HCT116 (cell line): ENCODE measurements around the gene FBN1. TPM values are rescaled to one million over a fixed set of nuclear protein-coding genes. Genes with fewer than 3 reads are reported as not detected.

Experiments
- ATAC-seq: fragments of 200-7000 bp; cut with Tn5 transposase; 2 replicates; pipeline ENCODE4 v1.9.1; 2020; ENCODE audit warnings: mild to moderate bottlenecking, moderate library complexity
- BruUV-seq: library from RNA; stranded (reverse); fragments of 400-500 nt; replicated peaks from 2 replicates; lab custom pipeline; 2021; lab: Mats Ljungman, UMichigan
- CTCF ChIA-PET: fragments of 300-600 bp; sonication (Branson Sonifier 250); formaldehyde crosslinking; loops from one replicate; lab custom pipeline; 2021; ENCODE audit warnings: antibody characterized with exemption; lab: Charles Lee
- POLR2A ChIA-PET: fragments of 300-600, 350-600 bp; sonication (Branson Sonifier 250); formaldehyde crosslinking; loops from one replicate; lab custom pipeline; 2021; ENCODE audit warnings: antibody characterized with exemption; lab: Charles Lee
- RAD21 ChIA-PET, 2 experiments: fragments of 300-600 bp; sonication (Branson Sonifier 250); formaldehyde crosslinking; loops; one replicate each; lab custom pipeline; 2023; ENCODE audit warnings: low total read pairs in 2 of 2; ENCODE audit not compliant: uncharacterized antibody in 2 of 2, unreplicated experiment in 2 of 2, low non-redundant PET in 1 of 2; lab: Charles Lee
- DNase-seq: peaks from one replicate; pipeline ENCODE4 v3.0.0-alpha.2; 2010; ENCODE audit warnings: low read depth, low spot score
- H2AFZ ChIP-seq: fragments of 200-600 bp; shearing (Covaris generic), sonication (generic); 2 replicates; pipeline ENCODE4 v1.6.1; 2017; ENCODE audit warnings: low read depth, mixed run types, mixed read lengths, antibody characterized with exemption, low read length; ENCODE audit not compliant: poor library complexity, severe bottlenecking
- H3K27ac ChIP-seq: 2 replicates; pipeline ENCODE4 v1.5.1; 2012; ENCODE audit warnings: low read depth, low read length
- H3K27me3 ChIP-seq: fragments of 200-600 bp; sonication (generic); 2 replicates; pipeline ENCODE4 v1.6.1; 2016; ENCODE audit warnings: mixed run types, low read length, mixed read lengths; ENCODE audit not compliant: insufficient read depth
- H3K36me3 ChIP-seq, 2 experiments: fragments of 200-500 bp in 1 of 2; fragments of 200-600 bp in 1 of 2; sonication (Bioruptor generic) in 1 of 2; sonication (generic) in 1 of 2; 2 replicates each; pipeline versions ENCODE4 v1.5.1 to v1.6.1; 2014 to 2016; ENCODE audit warnings: low read length in 2 of 2, inconsistent platforms in 1 of 2, mixed read lengths in 1 of 2, mixed run types in 1 of 2; ENCODE audit not compliant: insufficient read depth in 2 of 2, control insufficient read depth in 1 of 2
- H3K4me1 ChIP-seq, 2 experiments: fragments of 200-600 bp in 1 of 2; sonication (generic) in 1 of 2; 2 replicates each; pipeline versions ENCODE4 v1.5.1 to v1.6.1; 2012 to 2017; ENCODE audit warnings: low read length in 2 of 2, inconsistent platforms in 1 of 2, mild to moderate bottlenecking in 1 of 2, mixed read lengths in 1 of 2, mixed run types in 1 of 2, moderate library complexity in 1 of 2; ENCODE audit not compliant: insufficient read depth in 2 of 2, control insufficient read depth in 1 of 2
- H3K4me2 ChIP-seq: fragments of 200-600 bp; sonication (generic); 2 replicates; pipeline ENCODE4 v1.6.1; 2017; ENCODE audit warnings: mixed run types, low read length, mixed read lengths
- H3K4me3 ChIP-seq, 2 experiments: fragments of 200-600 bp in 1 of 2; sonication (generic) in 1 of 2; replicated peaks in 1 of 2; 2 replicates each; pipeline ENCODE4 v1.5.1; 2011 to 2016; ENCODE audit warnings: low read length in 2 of 2, control low read depth in 1 of 2, low read depth in 1 of 2, mild to moderate bottlenecking in 1 of 2, mixed read lengths in 1 of 2, mixed run types in 1 of 2
- H3K79me2 ChIP-seq: fragments of 200-600 bp; sonication (generic); 2 replicates; pipeline ENCODE4 v1.6.1; 2017; ENCODE audit warnings: mild to moderate bottlenecking, mixed run types, low read length, moderate library complexity, mixed read lengths; ENCODE audit not compliant: insufficient read depth
- H3K9ac ChIP-seq: fragments of 200-600 bp; sonication (generic); 2 replicates; pipeline ENCODE4 v1.6.1; 2016; ENCODE audit warnings: low read length, mixed read lengths
- H3K9me2 ChIP-seq: fragments of 200-600 bp; sonication (generic), shearing (Covaris generic); 2 replicates; pipeline ENCODE4 v1.6.1; 2017; ENCODE audit warnings: mixed run types, mild to moderate bottlenecking, moderate library complexity; ENCODE audit not compliant: insufficient read depth
- H3K9me3 ChIP-seq, 2 experiments: fragments of 200-500 bp in 1 of 2; fragments of 200-600 bp in 1 of 2; sonication (Bioruptor generic) in 1 of 2; sonication (generic) in 1 of 2; 2 replicates each; pipeline ENCODE4 v1.6.1; 2014 to 2017; ENCODE audit warnings: low read length in 2 of 2, mixed read lengths in 2 of 2, inconsistent platforms in 1 of 2, low read depth in 1 of 2, mild to moderate bottlenecking in 1 of 2, mixed run types in 1 of 2, moderate library complexity in 1 of 2; ENCODE audit not compliant: control insufficient read depth in 1 of 2, insufficient read depth in 1 of 2
- H4K20me1 ChIP-seq: fragments of 200-600 bp; sonication (generic), shearing (Covaris generic); 2 replicates; pipeline ENCODE4 v1.6.1; 2017; ENCODE audit warnings: mixed run types, mild to moderate bottlenecking, moderate library complexity; ENCODE audit not compliant: insufficient read depth
- CEBPB ChIP-seq: IDR thresholded peaks from 2 replicates; pipeline ENCODE4 v1.6.1; 2012; ENCODE audit warnings: low read depth
- CTCF ChIP-seq, 3 experiments: fragments of 200-600 bp in 1 of 3; sonication (generic) in 1 of 3; IDR thresholded peaks in 2 of 3; conservative IDR thresholded peaks in 1 of 3; 2 replicates each; pipeline ENCODE4 v1.5.1; 2012 to 2017; ENCODE audit warnings: low read depth in 2 of 3, low read length in 2 of 3, antibody characterized with exemption in 1 of 3, borderline replicate concordance in 1 of 3, control low read depth in 1 of 3, mild to moderate bottlenecking in 1 of 3, mixed read lengths in 1 of 3, mixed run types in 1 of 3, moderate library complexity in 1 of 3; ENCODE audit not compliant: insufficient read depth in 1 of 3
- RAD21 ChIP-seq: IDR thresholded peaks from 2 replicates; pipeline ENCODE4 v1.6.1; 2012; ENCODE audit warnings: low read depth, mild to moderate bottlenecking
- ZFX ChIP-seq: fragments of 450-650 bp; IDR thresholded peaks from 2 replicates; pipeline ENCODE4 v1.6.1; 2017
- intact Hi-C: fragments of 100-400 bp; cut with micrococcal nuclease; formaldehyde crosslinking; loops from 2 replicates; pipeline ENCODE4 v1.10.0; 2022
- total RNA-seq: library from RNA; stranded (reverse); gene quantifications from one replicate; pipeline ENCODE4 v1.2.1, GENCODE V29; 2021; ENCODE audit not compliant: unreplicated experiment

Gene FBN1
- total RNA-seq, 1 experiment from 2014 or later, result 1.7 TPM

- intact Hi-C loops, result no loop called here
- Histone ChIP-seq H3K9me2 (no peaks in the 10 kb centered on the region), H4K20me1 (no peaks in the 10 kb centered on the region), H3K4me2 (no peak overlapping the region), H2AFZ (no peak overlapping the region), H3K4me3 (no peak overlapping the region), H3K4me1 (no peaks in the 10 kb centered on the region), H3K27ac (no peak overlapping the region), H3K9ac (no peak overlapping the region), H3K36me3 (no peaks in the 10 kb centered on the region), H3K9me3 (no peaks in the 10 kb centered on the region), H3K79me2 (no peaks in the 10 kb centered on the region), H3K27me3 (no peaks in the 10 kb centered on the region)
- CTCF ChIA-PET, result no interaction called here
- no peak for ATAC-seq
- no peak for TF ChIP-seq ZFX
- POLR2A ChIA-PET, result no interaction called here
- DNase-seq, result no peak
- BruUV-seq, result no TSS peak
- RAD21 ChIA-PET, result no interaction called here
Measured at GRCh38 chr15:48522123-48522522, 123.4 kb downstream of the FBN1 start.

DNA sequence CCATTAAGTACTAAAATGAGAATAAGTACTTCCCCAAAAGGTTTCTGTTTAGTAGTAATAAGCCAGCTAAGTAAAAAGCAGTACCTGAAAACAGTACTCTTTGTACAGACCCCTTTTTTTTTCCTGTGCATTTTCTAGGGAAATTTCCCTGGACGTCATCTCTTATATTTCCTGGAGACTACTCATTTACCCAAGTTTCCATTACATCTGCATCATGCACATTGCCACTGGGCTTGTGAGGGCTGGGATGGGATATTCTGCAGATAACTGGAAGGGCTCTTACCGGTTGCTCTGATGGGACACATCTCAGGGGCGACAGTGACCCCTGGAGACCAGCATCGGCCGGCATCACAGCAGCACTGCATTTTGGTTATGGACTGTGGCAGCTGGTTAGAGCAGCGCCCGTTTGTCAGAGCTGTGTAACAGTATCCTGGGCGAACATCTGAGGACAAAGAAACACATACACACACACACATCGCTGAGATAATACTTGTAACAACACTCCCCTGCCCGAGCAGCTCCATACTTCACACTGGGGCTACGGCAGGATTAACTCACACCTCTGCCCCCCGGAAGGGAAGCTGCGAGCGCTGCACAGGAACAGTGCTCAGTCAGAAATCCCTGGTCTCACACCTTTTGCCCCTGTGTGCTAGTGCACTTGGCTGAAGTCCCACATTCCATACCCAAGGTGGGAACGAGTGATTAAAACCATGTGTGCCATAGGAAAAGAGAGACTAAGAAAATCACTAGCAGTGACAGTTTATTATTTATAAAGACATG lies 124.9 kb downstream of the FBN1 start:
- Histone ChIP-seq H3K9ac (no peak overlapping the region), H3K9me2 (no peaks in the 10 kb centered on the region), H2AFZ (no peak overlapping the region), H3K36me3 (no peaks in the 10 kb centered on the region), H4K20me1 (no peaks in the 10 kb centered on the region), H3K4me3 (no peak overlapping the region), H3K79me2 (no peaks in the 10 kb centered on the region), H3K9me3 (no peaks in the 10 kb centered on the region), H3K4me2 (no peak overlapping the region), H3K27me3 (no peaks in the 10 kb centered on the region), H3K4me1 (no peaks in the 10 kb centered on the region), H3K27ac (no peak overlapping the region)
- CTCF ChIA-PET, result interaction anchor here (0.6 to 2.0 kb wide), 2 partner anchors 162 to 164 kb away, joined by 3 to 11 read pairs; no protein-coding TSS in a partner anchor
- POLR2A ChIA-PET, result no interaction called here
- BruUV-seq, result no TSS peak
- DNase-seq (peak; percentile 7), ATAC-seq (peak; percentile 89)
- RAD21 ChIA-PET, result no interaction called here
- intact Hi-C loops, result loop anchor here (1.0 kb wide), 1 partner anchor 162 kb away; no protein-coding TSS in a partner anchor
- TF ChIP-seq CTCF (IDR thresholded peaks at IDR 0.05 in 2 of 3, conservative IDR thresholded peaks at IDR 0.05 in 1 of 3; ENCODE audit: borderline replicate concordance in 1 of 3, insufficient read depth in 1 of 3, low read depth in 2 of 3, low read length in 2 of 3) (peak; percentile 21 to 56 (median 32); a peak in 4 of 6 replicates), RAD21 (peak; percentile 64), CEBPB (no peak)
